Panc1 (cell line): ENCODE data around the gene RAB3IP.

Source experiments
- POLR2AphosphoS5 ChIP-seq: IDR thresholded peaks from 2 replicates; pipeline ENCODE4 v1.6.1; 2012; ENCODE audit warnings: mild to moderate bottlenecking, low read depth, low read length, moderate library complexity
- REST ChIP-seq, 2 experiments: IDR thresholded peaks; 2 replicates each; pipeline ENCODE4 v1.6.1; 2011 to 2012; ENCODE audit warnings: low read depth in 2 of 2, control low read depth in 1 of 2, low read length in 1 of 2, mild to moderate bottlenecking in 1 of 2, moderate library complexity in 1 of 2; ENCODE audit not compliant: insufficient read depth in 1 of 2
- TF ChIP-seq, protein P1 (sequence below): fragments of 450-650 bp; IDR thresholded peaks from 2 replicates; pipeline ENCODE4 v1.5.1; 2017; ENCODE audit warnings: mild to moderate bottlenecking

DNA sequence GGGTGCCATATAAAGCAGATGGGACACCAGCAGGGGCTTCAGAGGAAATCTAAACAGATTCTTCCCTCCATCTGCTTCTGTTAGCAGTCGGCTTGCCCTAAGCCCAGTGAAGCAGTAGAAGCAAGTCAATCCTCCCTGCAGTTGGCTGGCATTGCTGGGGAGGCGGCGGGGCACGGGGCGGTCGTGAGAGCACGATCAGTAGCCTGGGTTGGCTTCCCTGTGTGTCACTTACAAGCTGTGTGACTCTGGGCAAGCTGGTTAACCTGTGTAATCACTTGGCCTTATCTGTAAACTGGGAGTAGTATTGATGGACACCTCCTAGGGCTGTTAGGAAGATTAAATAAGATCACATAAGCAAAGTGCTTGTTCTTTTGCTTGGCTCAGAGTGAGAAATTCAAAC lies 105.8 kb downstream of the RAB3IP start:
- TF ChIP-seq, protein P1, sequence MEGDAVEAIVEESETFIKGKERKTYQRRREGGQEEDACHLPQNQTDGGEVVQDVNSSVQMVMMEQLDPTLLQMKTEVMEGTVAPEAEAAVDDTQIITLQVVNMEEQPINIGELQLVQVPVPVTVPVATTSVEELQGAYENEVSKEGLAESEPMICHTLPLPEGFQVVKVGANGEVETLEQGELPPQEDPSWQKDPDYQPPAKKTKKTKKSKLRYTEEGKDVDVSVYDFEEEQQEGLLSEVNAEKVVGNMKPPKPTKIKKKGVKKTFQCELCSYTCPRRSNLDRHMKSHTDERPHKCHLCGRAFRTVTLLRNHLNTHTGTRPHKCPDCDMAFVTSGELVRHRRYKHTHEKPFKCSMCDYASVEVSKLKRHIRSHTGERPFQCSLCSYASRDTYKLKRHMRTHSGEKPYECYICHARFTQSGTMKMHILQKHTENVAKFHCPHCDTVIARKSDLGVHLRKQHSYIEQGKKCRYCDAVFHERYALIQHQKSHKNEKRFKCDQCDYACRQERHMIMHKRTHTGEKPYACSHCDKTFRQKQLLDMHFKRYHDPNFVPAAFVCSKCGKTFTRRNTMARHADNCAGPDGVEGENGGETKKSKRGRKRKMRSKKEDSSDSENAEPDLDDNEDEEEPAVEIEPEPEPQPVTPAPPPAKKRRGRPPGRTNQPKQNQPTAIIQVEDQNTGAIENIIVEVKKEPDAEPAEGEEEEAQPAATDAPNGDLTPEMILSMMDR = no peak
- TF ChIP-seq REST (IDR thresholded peaks at IDR 0.05; ENCODE audit: insufficient read depth in 1 of 2, low read depth in 2 of 2, low read length in 1 of 2) = no peak
- no peak for TF ChIP-seq POLR2AphosphoS5
